Naive thymus-derived CD8-positive, alpha-beta T cell (primary cell): Measurements from ENCODE around the gene ADCY10. TPM values are rescaled to one million over a fixed set of nuclear protein-coding genes. Genes with fewer than 3 reads are reported as not detected.
"Not testable (repeated sequence)": the region's sequence is repeated elsewhere in the genome, so short reads cannot be mapped to it uniquely, and the experiment has no call there.

Experiments used
- ATAC-seq, 2 donors: fragments of 150-1000 bp; cut with Tn5 transposase in 1 of 2; sonication (Bioruptor Pico), chemical (Tn5 transposase) in 1 of 2; 1 replicate in 1 of 2; 2 replicates in 1 of 2; pipeline ENCODE4 v1.10.0; 2021; ENCODE audit warnings: mild to moderate bottlenecking in 2 of 2, moderate library complexity in 2 of 2
- POLR2A ChIA-PET: fragments of 350-600 bp; sonication (Branson Sonifier 250); formaldehyde crosslinking; loops from one replicate; lab custom pipeline; 2021; ENCODE audit warnings: antibody characterized with exemption; lab: Charles Lee
- DNase-seq, 10 donors: peaks; one replicate each; pipeline versions ENCODE4 v3.0.0 to v3.0.0-alpha.2; 2020 to 2022
- H3K27ac Mint-ChIP-seq, 10 donors: one replicate each; pipeline ENCODE4 v1.8.0; 2020 to 2022; ENCODE audit warnings: mild to moderate bottlenecking in 10 of 10, mixed read lengths in 10 of 10, moderate library complexity in 4 of 10, inconsistent platforms in 1 of 10
- H3K27me3 Mint-ChIP-seq, 5 donors: one replicate each; pipeline ENCODE4 v1.8.0; 2021 to 2022; ENCODE audit warnings: mixed read lengths in 5 of 5
- H3K36me3 Mint-ChIP-seq, 3 donors: one replicate each; pipeline ENCODE4 v1.8.0; 2020 to 2022; ENCODE audit warnings: mixed read lengths in 3 of 3, mild to moderate bottlenecking in 2 of 3, inconsistent platforms in 1 of 3
- H3K4me1 Mint-ChIP-seq, 4 donors: one replicate each; pipeline ENCODE4 v1.8.0; 2021 to 2022; ENCODE audit warnings: mixed read lengths in 4 of 4
- H3K4me3 Mint-ChIP-seq, 10 donors: one replicate each; pipeline ENCODE4 v1.8.0; 2020 to 2022; ENCODE audit warnings: mild to moderate bottlenecking in 10 of 10, mixed read lengths in 10 of 10, moderate library complexity in 6 of 10, inconsistent platforms in 1 of 10
- H3K9me3 Mint-ChIP-seq, 9 donors: one replicate each; pipeline ENCODE4 v1.8.0; 2020 to 2022; ENCODE audit warnings: mixed read lengths in 9 of 9, mild to moderate bottlenecking in 3 of 9, inconsistent platforms in 1 of 9, moderate library complexity in 1 of 9
- polyA plus RNA-seq, 3 donors: library from polyadenylated mRNA; unstranded; fragments of 300-500 nt; fragmentation: Illumina TruSeq; gene quantifications; one replicate each; pipeline ENCODE4 v1.2.3, GENCODE V29; 2021
- total RNA-seq, 8 experiments: library from RNA in 2 of 8; stranded (reverse) in 2 of 8; gene quantifications; one replicate each; pipeline ENCODE4 v1.2.3 and lab custom pipeline; 2021 to 2026

Gene ADCY10
- total and polyA plus RNA-seq, 5 experiments from 2014 or later, result 0.41 to 1.1 TPM; not detected in 3

- DNase-seq (no peak), ATAC-seq (no peak)
- Mint-ChIP-seq H3K27me3 (peaks cover 0 to 3% (median 0%) of the 10 kb centered on the region in 5 donors), H3K4me3 (no peak overlapping the region), H3K36me3 (no peaks in the 10 kb centered on the region), H3K4me1 (peaks cover 0 to 6% (median 2%) of the 10 kb centered on the region in 4 donors), H3K9me3 (no peaks in the 10 kb centered on the region), H3K27ac (no peak overlapping the region)
- POLR2A ChIA-PET, result no interaction called here
These were observed 81.2 kb downstream of the ADCY10 start for GRCh38 chr1:167832693-167833092.

- not testable (repeated sequence) for H3K27ac Mint-ChIP-seq, H3K36me3 Mint-ChIP-seq, ATAC-seq, H3K9me3 Mint-ChIP-seq, DNase-seq, H3K27me3 Mint-ChIP-seq, H3K4me1 Mint-ChIP-seq, H3K4me3 Mint-ChIP-seq
- POLR2A ChIA-PET, result interaction anchor here (0.7 kb wide), 1 partner anchor 87 kb away, joined by 3 read pairs; no protein-coding TSS in a partner anchor
These were observed 83.3 kb downstream of the ADCY10 start for GRCh38 chr1:167830668-167831067.

- POLR2A ChIA-PET, result interaction anchor here (0.7 kb wide), 1 partner anchor 88 kb away, joined by 3 read pairs; no protein-coding TSS in a partner anchor
- DNase-seq (no peak), ATAC-seq (no peak)
- no peaks in the 10 kb centered on the region for H3K4me1 Mint-ChIP-seq
- H3K27ac Mint-ChIP-seq, result no peak overlapping the region
- no peaks in the 10 kb centered on the region for H3K9me3 Mint-ChIP-seq
- H3K4me3 Mint-ChIP-seq, result no peak overlapping the region
- H3K27me3 Mint-ChIP-seq, result peaks cover 0 to 3% (median 0%) of the 10 kb centered on the region in 5 donors
- H3K36me3 Mint-ChIP-seq, result no peaks in the 10 kb centered on the region
These were observed 84.1 kb downstream of the ADCY10 start for GRCh38 chr1:167829868-167830267.

- Mint-ChIP-seq H3K4me1 (peaks cover 0 to 3% (median under 1%) of the 10 kb centered on the region in 4 donors), H3K4me3 (no peak overlapping the region), H3K27me3 (peaks cover 0 to 7% (median 3%) of the 10 kb centered on the region in 5 donors), H3K9me3 (no peaks in the 10 kb centered on the region), H3K27ac (no peak overlapping the region), H3K36me3 (no peaks in the 10 kb centered on the region)
- POLR2A ChIA-PET, result no interaction called here
- DNase-seq, result no peak
- ATAC-seq, result no peak
These were observed 87.8 kb downstream of the ADCY10 start for GRCh38 chr1:167826127-167826526.

GRCh38 chr1:167825419-167826079, 88.4 kb downstream of the ADCY10 start:
- Mint-ChIP-seq H3K27me3 (peaks cover 2 to 13% (median 5%) of the 10 kb centered on the region in 5 donors), H3K27ac (no peak overlapping the region), H3K36me3 (no peaks in the 10 kb centered on the region), H3K4me1 (peaks cover 0 to 3% (median 1%) of the 10 kb centered on the region in 4 donors), H3K9me3 (no peaks in the 10 kb centered on the region), H3K4me3 (no peak overlapping the region)
- POLR2A ChIA-PET, result no interaction called here
- DNase-seq, result no peak
- no peak for ATAC-seq

GRCh38 chr1:167824163-167824794, 89.7 kb downstream of the ADCY10 start:
- Mint-ChIP-seq H3K9me3 (no peaks in the 10 kb centered on the region), H3K27ac (no peak overlapping the region), H3K4me3 (no peak overlapping the region), H3K4me1 (peaks cover 5 to 7% (median 6%) of the 10 kb centered on the region in 4 donors), H3K36me3 (peaks cover 0 to 4% (median 0%) of the 10 kb centered on the region in 3 donors), H3K27me3 (peaks cover 2 to 23% (median 9%) of the 10 kb centered on the region in 5 donors)
- DNase-seq, result no peak
- ATAC-seq, result no peak
- POLR2A ChIA-PET, result no interaction called here

GRCh38 chr1:167821969-167822685, 91.8 kb downstream of the ADCY10 start:
- peaks cover 2 to 23% (median 9%) of the 10 kb centered on the region in 5 donors for H3K27me3 Mint-ChIP-seq
- H3K36me3 Mint-ChIP-seq, result peaks cover 0 to 4% (median 0%) of the 10 kb centered on the region in 3 donors
- H3K9me3 Mint-ChIP-seq, result no peaks in the 10 kb centered on the region
- no peak for DNase-seq
- ATAC-seq, result no peak
- no peak overlapping the region for H3K27ac Mint-ChIP-seq
- peaks cover 5 to 7% (median 6%) of the 10 kb centered on the region in 4 donors for H3K4me1 Mint-ChIP-seq
- POLR2A ChIA-PET, result no interaction called here
- H3K4me3 Mint-ChIP-seq, result no peak overlapping the region

GRCh38 chr1:167821356-167821685, 92.6 kb downstream of the ADCY10 start:
- Mint-ChIP-seq H3K27ac (no peak overlapping the region), H3K27me3 (peaks cover 2 to 23% (median 9%) of the 10 kb centered on the region in 5 donors), H3K4me1 (peaks cover 5 to 7% (median 6%) of the 10 kb centered on the region in 4 donors), H3K4me3 (no peak overlapping the region), H3K9me3 (peaks cover 0 to 2% (median 0%) of the 10 kb centered on the region in 9 donors), H3K36me3 (peaks cover 0 to 4% (median 3%) of the 10 kb centered on the region in 3 donors)
- DNase-seq (no peak), ATAC-seq (no peak)
- POLR2A ChIA-PET, result no interaction called here

- H3K4me3 Mint-ChIP-seq, result peak overlapping the region in 1 of 10 donors; percentile 14
- POLR2A ChIA-PET, result no interaction called here
These were observed 93.1 kb downstream of the ADCY10 start for GRCh38 chr1:167820684-167821355.

GRCh38 chr1:167819849-167820683, 93.9 kb downstream of the ADCY10 start:
- Mint-ChIP-seq H3K4me1 (peaks cover 5 to 7% (median 6%) of the 10 kb centered on the region in 4 donors), H3K27me3 (peaks cover 2 to 23% (median 9%) of the 10 kb centered on the region in 5 donors), H3K36me3 (peaks cover 0 to 15% (median 7%) of the 10 kb centered on the region in 3 donors), H3K4me3 (peak overlapping the region; percentile 2 to 73 (median 58)), H3K9me3 (peaks cover 5 to 13% (median 10%) of the 10 kb centered on the region in 9 donors), H3K27ac (peak overlapping the region in 1 of 10 donors; percentile 27)
- DNase-seq (no peak), ATAC-seq (peak in 1 of 2 donors; percentile 60)
- POLR2A ChIA-PET, result no interaction called here

More at GRCh38 chr1:167820684-167821355, 93.1 kb downstream of the ADCY10 start:
- peaks cover 5 to 7% (median 6%) of the 10 kb centered on the region in 4 donors for H3K4me1 Mint-ChIP-seq
- peaks cover 1 to 6% (median 3%) of the 10 kb centered on the region in 9 donors for H3K9me3 Mint-ChIP-seq
- H3K27ac Mint-ChIP-seq, result no peak overlapping the region
- H3K27me3 Mint-ChIP-seq, result peaks cover 2 to 23% (median 9%) of the 10 kb centered on the region in 5 donors
- DNase-seq, result no peak
- peaks cover 0 to 7% (median 6%) of the 10 kb centered on the region in 3 donors for H3K36me3 Mint-ChIP-seq
- no peak for ATAC-seq

GRCh38 chr1:167815650-167816049, 98.3 kb downstream of the ADCY10 start:
- no peak for DNase-seq
- Mint-ChIP-seq H3K4me1 (peaks cover 4 to 6% (median 4%) of the 10 kb centered on the region in 4 donors), H3K36me3 (peaks cover 0 to 34% (median 22%) of the 10 kb centered on the region in 3 donors), H3K27me3 (peaks cover 0 to 12% (median 7%) of the 10 kb centered on the region in 5 donors), H3K4me3 (no peak overlapping the region), H3K27ac (no peak overlapping the region), H3K9me3 (peaks cover 11 to 47% (median 32%) of the 10 kb centered on the region in 9 donors)
- no peak for ATAC-seq
- POLR2A ChIA-PET, result no interaction called here
